Naive thymus-derived CD8-positive, alpha-beta T cell (primary cell): ENCODE results near the gene NR4A1. TPM values are rescaled to one million over a fixed set of nuclear protein-coding genes. Genes with fewer than 3 reads are reported as not detected.

Experiments
- ATAC-seq, 2 donors: fragments of 150-1000 bp; cut with Tn5 transposase in 1 of 2; sonication (Bioruptor Pico), chemical (Tn5 transposase) in 1 of 2; 1 replicate in 1 of 2; 2 replicates in 1 of 2; pipeline ENCODE4 v1.10.0; 2021; ENCODE audit warnings: mild to moderate bottlenecking in 2 of 2, moderate library complexity in 2 of 2
- POLR2A ChIA-PET: fragments of 350-600 bp; sonication (Branson Sonifier 250); formaldehyde crosslinking; loops from one replicate; lab custom pipeline; 2021; ENCODE audit warnings: antibody characterized with exemption; lab: Charles Lee
- DNase-seq, 10 donors: peaks; one replicate each; pipeline versions ENCODE4 v3.0.0 to v3.0.0-alpha.2; 2020 to 2022
- H3K27ac Mint-ChIP-seq, 10 donors: one replicate each; pipeline ENCODE4 v1.8.0; 2020 to 2022; ENCODE audit warnings: mild to moderate bottlenecking in 10 of 10, mixed read lengths in 10 of 10, moderate library complexity in 4 of 10, inconsistent platforms in 1 of 10
- H3K27me3 Mint-ChIP-seq, 5 donors: one replicate each; pipeline ENCODE4 v1.8.0; 2021 to 2022; ENCODE audit warnings: mixed read lengths in 5 of 5
- H3K36me3 Mint-ChIP-seq, 3 donors: one replicate each; pipeline ENCODE4 v1.8.0; 2020 to 2022; ENCODE audit warnings: mixed read lengths in 3 of 3, mild to moderate bottlenecking in 2 of 3, inconsistent platforms in 1 of 3
- H3K4me1 Mint-ChIP-seq, 4 donors: one replicate each; pipeline ENCODE4 v1.8.0; 2021 to 2022; ENCODE audit warnings: mixed read lengths in 4 of 4
- H3K4me3 Mint-ChIP-seq, 10 donors: one replicate each; pipeline ENCODE4 v1.8.0; 2020 to 2022; ENCODE audit warnings: mild to moderate bottlenecking in 10 of 10, mixed read lengths in 10 of 10, moderate library complexity in 6 of 10, inconsistent platforms in 1 of 10
- H3K9me3 Mint-ChIP-seq, 9 donors: one replicate each; pipeline ENCODE4 v1.8.0; 2020 to 2022; ENCODE audit warnings: mixed read lengths in 9 of 9, mild to moderate bottlenecking in 3 of 9, inconsistent platforms in 1 of 9, moderate library complexity in 1 of 9
- polyA plus RNA-seq, 3 donors: library from polyadenylated mRNA; unstranded; fragments of 300-500 nt; fragmentation: Illumina TruSeq; gene quantifications; one replicate each; pipeline ENCODE4 v1.2.3, GENCODE V29; 2021
- total RNA-seq, 8 experiments: library from RNA in 2 of 8; stranded (reverse) in 2 of 8; gene quantifications; one replicate each; pipeline ENCODE4 v1.2.3 and lab custom pipeline; 2021 to 2026

NR4A1 gene
- total and polyA plus RNA-seq, 5 experiments from 2014 or later = 0.39 to 2.4 (median 0.79) TPM

DNA sequence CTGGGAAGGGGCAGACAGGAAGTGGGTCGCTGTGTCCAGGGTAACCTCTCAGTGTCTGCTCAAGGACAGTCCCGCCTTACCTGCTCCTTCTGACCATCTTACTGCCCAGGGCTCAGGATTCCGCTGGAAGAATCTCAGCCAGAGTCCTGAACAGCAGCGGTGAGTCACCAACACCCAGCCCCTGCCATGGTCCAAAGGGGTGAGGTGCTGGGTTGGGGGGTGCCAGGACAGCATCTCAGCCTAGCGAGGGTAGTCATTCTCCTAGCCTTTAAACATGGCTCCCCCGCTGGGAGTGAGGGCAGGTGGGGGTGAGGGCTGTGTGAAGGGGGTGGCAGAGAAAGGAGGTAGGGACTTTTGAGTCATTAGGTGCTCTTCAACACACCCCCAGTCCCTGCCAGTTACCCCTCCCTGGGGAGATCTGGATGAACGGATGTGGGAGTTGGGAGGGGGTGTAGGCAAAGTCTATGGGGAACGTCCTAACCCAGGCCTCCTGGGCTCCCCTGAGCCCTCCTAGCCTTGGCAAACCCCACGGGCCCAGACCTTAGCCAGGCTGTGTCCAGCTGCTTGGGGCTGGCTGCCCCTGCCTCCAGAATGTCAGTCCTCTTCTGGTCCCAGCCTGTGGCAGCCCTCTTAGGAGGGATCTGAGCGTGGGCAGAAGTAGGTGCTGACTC, 42.0 kb upstream of the NR4A1 start:
- DNase-seq = no peak
- peaks cover 0 to 2% (median 0%) of the 10 kb centered on the region in 9 donors for H3K9me3 Mint-ChIP-seq
- no peaks in the 10 kb centered on the region for H3K27me3 Mint-ChIP-seq
- H3K4me1 Mint-ChIP-seq = peaks cover 17 to 33% (median 29%) of the 10 kb centered on the region in 4 donors
- H3K27ac Mint-ChIP-seq = peak overlapping the region; percentile 25 to 99 (median 96)
- peaks cover 0 to 47% (median 25%) of the 10 kb centered on the region in 3 donors for H3K36me3 Mint-ChIP-seq
- POLR2A ChIA-PET = interaction anchor here (9.0 kb wide), 1 partner anchor 12 kb away, joined by 153 read pairs; no protein-coding TSS in a partner anchor
- H3K4me3 Mint-ChIP-seq = peak overlapping the region in 8 of 10 donors; percentile 14 to 96 (median 72)
- ATAC-seq = no peak

DNA sequence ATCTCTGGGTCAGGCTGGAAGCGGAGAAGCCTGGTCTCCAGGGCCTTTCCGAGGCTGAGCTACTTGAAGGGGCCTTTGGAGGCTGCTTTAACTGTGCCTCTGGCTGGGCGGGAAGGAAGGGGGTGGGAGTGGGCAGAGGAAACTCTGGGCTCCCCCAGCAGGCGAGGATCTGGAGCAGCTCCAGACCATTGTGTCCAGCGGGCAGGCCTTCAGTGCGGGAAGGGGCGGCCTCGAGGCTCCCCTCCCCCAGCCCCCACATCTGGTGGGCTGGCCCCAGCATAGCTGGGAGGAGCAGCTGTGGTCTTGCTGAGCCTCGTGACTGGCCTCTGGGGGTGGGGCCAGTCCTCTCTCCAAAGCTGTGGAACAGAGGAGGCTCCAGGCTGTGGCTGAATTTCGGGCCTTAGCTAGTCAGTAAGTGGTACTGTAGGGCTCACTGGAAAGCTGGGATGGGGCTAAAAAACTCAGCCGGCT, 41.1 kb upstream of the NR4A1 start:
- Mint-ChIP-seq H3K27me3 (no peaks in the 10 kb centered on the region), H3K4me3 (no peak overlapping the region), H3K36me3 (peaks cover 0 to 47% (median 26%) of the 10 kb centered on the region in 3 donors), H3K27ac (peak overlapping the region in 4 of 10 donors; percentile 36 to 95 (median 69)), H3K4me1 (peaks cover 17 to 33% (median 29%) of the 10 kb centered on the region in 4 donors), H3K9me3 (peaks cover 0 to 2% (median 0%) of the 10 kb centered on the region in 9 donors)
- POLR2A ChIA-PET = interaction anchor here (9.0 kb wide), 1 partner anchor 11 kb away, joined by 153 read pairs; no protein-coding TSS in a partner anchor
- ATAC-seq (no peak), DNase-seq (no peak)

DNA sequence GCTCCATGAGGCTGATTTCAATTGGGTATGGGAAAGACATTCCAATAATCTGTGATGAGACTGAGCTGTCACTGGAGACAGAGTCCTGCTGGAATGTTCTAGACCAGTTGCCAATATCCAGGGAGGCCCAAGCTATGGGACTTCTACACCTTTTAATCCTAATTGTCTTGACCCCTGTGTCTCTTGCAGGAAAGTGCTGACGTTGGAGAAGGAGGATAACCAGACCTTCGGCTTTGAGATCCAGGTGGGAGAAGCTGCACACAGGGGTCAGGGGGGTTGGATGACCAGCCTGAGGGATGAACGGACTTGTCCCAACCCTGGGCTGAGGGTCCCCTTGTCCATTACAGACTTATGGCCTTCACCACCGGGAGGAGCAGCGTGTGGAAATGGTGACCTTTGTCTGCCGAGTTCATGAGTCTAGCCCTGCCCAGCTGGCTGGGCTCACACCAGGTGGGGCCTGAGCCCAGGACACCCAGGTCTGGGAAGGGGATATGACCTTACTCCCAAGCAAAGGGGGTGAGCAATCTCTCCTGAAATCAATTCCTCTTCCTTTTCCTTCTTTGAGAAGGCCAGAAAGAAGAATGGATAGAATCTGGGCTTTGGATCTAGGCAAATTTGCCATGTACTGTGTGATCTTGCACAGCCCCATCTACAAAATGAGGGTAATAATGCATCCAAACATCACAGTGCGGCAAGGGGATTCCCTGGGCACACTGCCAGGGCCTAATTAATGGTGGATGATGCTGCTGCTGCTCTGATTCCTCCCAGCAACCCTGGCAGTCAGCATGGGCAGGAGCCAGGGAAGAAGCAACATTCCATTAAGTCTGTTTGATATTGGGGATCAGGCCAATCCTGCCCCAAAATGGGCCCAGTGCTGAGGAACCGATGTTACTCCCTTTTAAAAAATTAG, 40.3 kb upstream of the NR4A1 start:
- peak overlapping the region in 1 of 10 donors; percentile 8 for H3K4me3 Mint-ChIP-seq
- peaks cover 14 to 30% (median 24%) of the 10 kb centered on the region in 4 donors for H3K4me1 Mint-ChIP-seq
- no peaks in the 10 kb centered on the region for H3K27me3 Mint-ChIP-seq
- DNase-seq (no peak), ATAC-seq (no peak)
- H3K9me3 Mint-ChIP-seq = peaks cover 0 to 2% (median 0%) of the 10 kb centered on the region in 9 donors
- POLR2A ChIA-PET = interaction anchor here (9.0 kb wide), 1 partner anchor 10 kb away, joined by 153 read pairs; no protein-coding TSS in a partner anchor
- H3K36me3 Mint-ChIP-seq = peaks cover 0 to 49% (median 26%) of the 10 kb centered on the region in 3 donors
- peak overlapping the region in 6 of 10 donors; percentile 22 to 95 (median 34) for H3K27ac Mint-ChIP-seq

DNA sequence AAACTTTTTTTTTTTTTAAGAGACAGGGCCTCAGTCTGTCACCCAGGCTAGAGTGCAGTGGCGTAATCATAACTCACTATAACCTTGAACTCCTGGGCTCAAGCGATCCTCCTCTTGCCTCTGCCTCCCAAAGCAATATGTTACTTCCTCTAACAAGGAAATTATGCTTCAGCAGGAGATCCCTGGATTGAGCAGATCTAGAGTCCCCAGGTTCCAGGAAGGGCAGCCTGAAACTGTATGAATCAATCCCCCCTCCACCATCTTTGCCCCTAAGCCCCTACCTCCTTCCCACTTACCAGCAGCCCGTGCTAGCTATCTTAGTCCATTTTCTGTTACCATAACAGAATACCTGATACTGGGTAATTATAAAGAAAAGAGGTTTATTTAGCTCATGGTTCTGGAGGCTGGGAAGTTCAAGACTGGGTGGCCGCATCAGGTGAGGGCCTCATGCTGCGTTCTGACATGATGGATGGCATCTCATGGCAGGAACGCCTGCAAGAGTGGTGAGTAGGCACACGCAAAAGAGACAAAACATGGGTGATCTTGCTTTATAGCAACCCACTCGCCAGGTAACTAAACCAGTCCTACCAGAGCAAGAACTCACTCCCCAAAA, 39.5 kb upstream of the NR4A1 start:
- no peak for DNase-seq
- peaks cover 0 to 49% (median 26%) of the 10 kb centered on the region in 3 donors for H3K36me3 Mint-ChIP-seq
- POLR2A ChIA-PET = no interaction called here
- ATAC-seq = no peak
- H3K27me3 Mint-ChIP-seq = no peaks in the 10 kb centered on the region
- no peaks in the 10 kb centered on the region for H3K9me3 Mint-ChIP-seq
- peaks cover 14 to 23% (median 19%) of the 10 kb centered on the region in 4 donors for H3K4me1 Mint-ChIP-seq
- H3K4me3 Mint-ChIP-seq = no peak overlapping the region
- peak overlapping the region in 4 of 10 donors; percentile 32 to 71 (median 38) for H3K27ac Mint-ChIP-seq

DNA sequence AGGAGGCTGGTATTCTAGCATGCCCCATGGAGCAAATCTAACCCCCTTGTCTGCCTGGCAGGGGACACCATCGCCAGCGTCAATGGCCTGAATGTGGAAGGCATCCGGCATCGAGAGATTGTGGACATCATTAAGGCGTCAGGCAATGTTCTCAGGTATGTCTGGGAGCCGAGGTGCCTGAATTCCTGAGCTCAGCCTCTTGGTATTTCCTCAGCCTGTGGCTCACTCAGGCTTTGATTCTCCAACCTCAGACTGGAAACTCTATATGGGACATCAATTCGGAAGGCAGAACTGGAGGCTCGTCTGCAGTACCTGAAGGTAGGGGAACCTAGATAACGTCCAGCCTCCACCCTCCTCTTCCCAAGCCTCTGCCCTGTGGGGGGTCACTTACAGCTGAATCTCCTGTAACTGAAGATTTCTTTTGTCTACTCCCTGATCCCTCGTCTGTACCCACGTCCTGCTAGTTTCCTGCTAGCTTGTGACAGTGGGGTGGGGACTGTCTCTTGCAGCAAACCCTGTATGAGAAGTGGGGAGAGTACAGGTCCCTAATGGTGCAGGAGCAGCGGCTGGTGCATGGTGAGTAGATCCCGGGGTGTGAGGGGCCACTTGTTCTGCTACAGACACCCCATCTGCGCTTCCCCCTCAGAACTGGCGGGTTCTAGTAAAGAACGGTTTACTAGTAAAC, 37.5 kb upstream of the NR4A1 start:
- Mint-ChIP-seq H3K9me3 (no peaks in the 10 kb centered on the region), H3K4me1 (peaks cover 3 to 13% (median 7%) of the 10 kb centered on the region in 4 donors), H3K4me3 (peak overlapping the region in 1 of 10 donors; percentile 65), H3K36me3 (peaks cover 0 to 44% (median 26%) of the 10 kb centered on the region in 3 donors), H3K27ac (peak overlapping the region in 4 of 10 donors; percentile 8 to 71 (median 31)), H3K27me3 (no peaks in the 10 kb centered on the region)
- ATAC-seq = peak in 1 of 2 donors; percentile 4
- POLR2A ChIA-PET = no interaction called here
- no peak for DNase-seq

DNA sequence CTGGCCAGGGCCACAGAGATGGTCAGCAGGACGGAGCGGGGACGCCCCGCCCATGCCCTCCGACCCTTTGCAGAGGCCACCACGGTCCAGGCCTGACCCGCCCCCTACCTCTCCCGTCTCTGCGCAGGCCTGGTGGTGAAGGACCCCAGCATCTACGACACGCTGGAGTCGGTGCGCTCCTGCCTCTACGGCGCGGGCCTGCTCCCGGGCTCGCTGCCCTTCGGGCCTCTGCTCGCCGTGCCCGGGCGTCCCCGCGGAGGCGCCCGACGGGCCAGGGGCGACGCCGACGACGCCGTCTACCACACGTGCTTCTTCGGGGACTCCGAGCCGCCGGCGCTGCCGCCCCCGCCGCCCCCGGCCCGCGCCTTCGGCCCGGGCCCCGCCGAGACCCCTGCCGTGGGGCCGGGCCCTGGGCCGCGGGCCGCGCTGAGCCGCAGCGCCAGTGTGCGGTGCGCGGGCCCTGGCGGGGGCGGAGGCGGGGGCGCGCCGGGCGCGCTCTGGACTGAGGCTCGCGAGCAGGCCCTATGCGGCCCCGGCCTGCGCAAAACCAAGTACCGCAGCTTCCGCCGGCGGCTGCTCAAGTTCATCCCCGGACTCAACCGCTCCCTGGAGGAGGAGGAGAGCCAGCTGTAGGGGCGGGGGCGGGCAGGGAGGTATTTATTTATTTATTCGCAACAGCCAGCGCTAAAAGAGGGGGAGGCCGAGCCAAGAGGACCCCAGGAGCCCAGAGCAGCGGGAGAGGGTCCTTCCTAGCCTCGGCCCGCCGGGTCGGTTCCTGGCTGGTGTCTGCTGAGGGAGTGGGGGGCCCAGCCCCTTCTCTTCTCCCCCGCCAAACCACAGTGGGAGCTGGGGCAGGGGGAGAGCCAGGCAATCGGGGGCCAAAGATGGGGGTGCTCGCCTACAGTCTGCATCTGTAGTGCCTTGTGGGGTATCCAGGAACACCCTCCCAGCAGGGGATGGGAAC, 36.4 kb upstream of the NR4A1 start:
- H3K4me3 Mint-ChIP-seq = no peak overlapping the region
- ATAC-seq (peak in 1 of 2 donors; percentile 1), DNase-seq (no peak)
- POLR2A ChIA-PET = interaction anchor here (0.9 kb wide), 1 partner anchor 11 kb away, joined by 4 read pairs; no protein-coding TSS in a partner anchor
- no peak overlapping the region for H3K27ac Mint-ChIP-seq
- peaks cover under 1 to 6% (median 3%) of the 10 kb centered on the region in 4 donors for H3K4me1 Mint-ChIP-seq
- no peaks in the 10 kb centered on the region for H3K27me3 Mint-ChIP-seq
- no peaks in the 10 kb centered on the region for H3K9me3 Mint-ChIP-seq
- peaks cover 0 to 37% (median 24%) of the 10 kb centered on the region in 3 donors for H3K36me3 Mint-ChIP-seq

DNA sequence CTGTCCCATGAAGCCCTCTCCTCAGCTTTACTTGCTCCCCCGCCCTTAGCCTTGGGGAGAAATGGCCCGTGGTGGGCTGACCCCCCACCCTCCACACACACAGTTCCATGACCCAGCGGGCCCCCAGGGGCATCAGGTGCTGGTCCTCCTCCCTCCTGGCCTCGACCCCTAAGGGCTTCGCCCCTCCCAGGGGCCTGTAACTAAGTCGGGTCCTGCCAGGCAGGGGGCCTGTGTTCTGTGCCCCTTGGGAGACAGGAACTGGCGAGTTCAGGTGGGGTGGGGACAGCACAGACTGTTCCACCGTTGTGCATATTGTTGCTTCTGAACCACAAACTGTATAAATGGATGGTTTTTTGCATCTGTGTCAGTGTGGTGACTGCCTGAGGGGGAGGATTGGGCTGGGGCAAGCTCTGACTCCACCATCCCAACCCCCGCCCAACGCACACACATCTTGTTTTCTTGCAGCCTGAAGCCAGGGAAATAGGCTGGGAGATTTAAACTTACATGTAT, 35.7 kb upstream of the NR4A1 start:
- Mint-ChIP-seq H3K27ac (peak overlapping the region in 7 of 10 donors; percentile 21 to 89 (median 66)), H3K36me3 (peaks cover 0 to 32% (median 23%) of the 10 kb centered on the region in 3 donors), H3K4me1 (peaks cover 7 to 13% (median 10%) of the 10 kb centered on the region in 4 donors), H3K27me3 (no peaks in the 10 kb centered on the region), H3K9me3 (no peaks in the 10 kb centered on the region), H3K4me3 (no peak overlapping the region)
- DNase-seq (peak in 1 of 10 donors; percentile 36), ATAC-seq (peak in 1 of 2 donors; percentile 13)
- POLR2A ChIA-PET = interaction anchor here (0.6 to 0.9 kb wide), 2 partner anchors 12 to 16 kb away, joined by 3 to 4 read pairs; no protein-coding TSS in a partner anchor

DNA sequence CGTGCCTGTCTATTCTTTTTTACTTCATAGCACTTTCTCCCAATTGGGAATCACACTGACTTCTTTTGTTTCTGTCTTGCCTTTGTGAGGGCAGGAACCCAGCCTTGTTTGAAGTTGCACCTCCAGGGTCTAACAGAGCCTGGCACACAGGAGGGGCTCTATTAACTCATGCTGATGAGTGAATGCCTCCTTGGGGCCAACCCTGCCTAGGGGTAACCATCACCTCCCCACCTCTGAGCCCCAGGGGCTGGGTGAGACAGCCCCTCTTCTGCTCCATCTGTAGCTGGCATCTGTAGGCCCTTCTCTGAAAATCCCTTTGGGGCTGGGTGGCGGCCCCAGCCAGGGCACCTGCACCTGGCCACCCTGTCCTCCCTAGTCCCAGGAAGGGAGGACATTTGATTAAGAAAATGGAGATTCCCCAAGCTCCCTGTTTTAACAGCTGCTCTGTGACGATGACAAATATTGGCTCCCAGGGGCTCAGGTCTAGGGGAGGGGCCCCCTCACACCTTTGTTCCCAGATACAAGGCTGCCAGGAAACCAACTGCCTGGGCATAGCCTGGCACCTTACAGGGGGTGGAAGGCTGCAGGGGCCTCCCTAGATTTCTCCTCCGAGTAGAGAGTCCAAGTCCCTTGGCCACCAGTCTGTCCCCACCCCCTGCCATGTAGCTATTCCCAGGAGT, 32.7 kb upstream of the NR4A1 start:
- Mint-ChIP-seq H3K27me3 (no peaks in the 10 kb centered on the region), H3K36me3 (peaks cover 0 to 8% (median 5%) of the 10 kb centered on the region in 3 donors), H3K27ac (peak overlapping the region in 2 of 10 donors; percentile 57 to 84), H3K9me3 (no peaks in the 10 kb centered on the region), H3K4me1 (peaks cover 16 to 28% (median 17%) of the 10 kb centered on the region in 4 donors), H3K4me3 (no peak overlapping the region)
- no peak for DNase-seq
- POLR2A ChIA-PET = interaction anchor here (9.4 kb wide), 1 partner anchor 12 kb away, joined by 153 read pairs; the partner anchor contains the start of gene TAMALIN
- ATAC-seq = no peak

DNA sequence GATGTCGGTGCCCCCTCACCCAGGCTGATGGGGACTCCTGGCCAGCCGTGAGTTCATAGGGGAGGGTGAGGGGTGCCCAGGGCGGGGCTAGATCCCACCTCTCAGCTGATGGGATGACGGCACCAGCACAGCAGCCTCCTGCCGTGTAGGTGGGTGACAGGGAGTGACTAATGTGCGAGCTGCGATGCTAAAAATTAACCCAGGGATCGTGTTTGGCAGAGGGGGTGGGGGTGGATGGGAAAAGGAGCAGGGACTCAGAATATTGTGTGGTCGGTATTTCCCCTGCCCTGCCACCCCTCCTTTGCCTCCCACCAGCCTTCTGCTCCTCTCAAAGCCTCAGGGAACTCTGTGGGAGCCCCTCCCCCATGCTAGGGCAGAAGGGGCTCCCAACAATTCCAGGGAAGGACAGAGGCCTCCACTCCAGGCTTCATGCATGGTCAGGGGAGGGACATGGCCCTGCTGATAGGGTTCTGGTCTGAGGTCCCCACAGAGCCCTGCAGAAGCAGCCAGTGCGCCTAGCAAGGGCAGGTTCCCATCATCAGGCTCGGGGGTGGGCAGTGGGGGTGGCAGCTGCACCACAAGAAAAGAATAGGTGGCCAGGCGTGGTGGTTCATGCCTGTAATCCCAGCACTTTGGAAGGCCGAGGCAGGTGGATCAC, 32.0 kb upstream of the NR4A1 start:
- peak overlapping the region in 1 of 10 donors; percentile 40 for H3K27ac Mint-ChIP-seq

More for the DNA sequence above, 32.0 kb upstream of the NR4A1 start:
- Mint-ChIP-seq H3K36me3 (peaks cover 0 to 2% (median under 1%) of the 10 kb centered on the region in 3 donors), H3K9me3 (no peaks in the 10 kb centered on the region), H3K4me1 (peaks cover 17 to 32% (median 24%) of the 10 kb centered on the region in 4 donors), H3K27me3 (no peaks in the 10 kb centered on the region), H3K4me3 (no peak overlapping the region)
- ATAC-seq (no peak), DNase-seq (no peak)
- POLR2A ChIA-PET = interaction anchor here (1.3 to 9.4 kb wide), 4 partner anchors 12 to 63 kb away, joined by 3 to 153 read pairs (median 4); partner anchors contain the start of genes ATG101 and TAMALIN
